Frontal cortex (tissue), 4 donors: Measurements from ENCODE around the gene PLEKHA5. TPM values are rescaled to one million over a fixed set of nuclear protein-coding genes. Genes with fewer than 3 reads are reported as not detected.
"Not testable (repeated sequence)": the region's sequence is repeated elsewhere in the genome, so short reads cannot be mapped to it uniquely, and the experiment has no call there.

Experiments used
- DNase-seq, 2 donors: peaks; one replicate each; pipeline ENCODE4 v3.0.0; 2012; ENCODE audit warnings: low spot score in 2 of 2
- FAIRE-seq: peaks from 2 replicates; lab custom pipeline; 2012; peaks lifted over from hg19 to GRCh38; lab: Jason Lieb, UNC
- total RNA-seq: library from RNA; depleted of rRNA; stranded (reverse); fragments of >200 nt; gene quantifications from one replicate; pipeline ENCODE4 v1.2.3, GENCODE V29; 2014
- donor health status: control.
- donor health status: control.
- donor health status: control.

PLEKHA5 gene
- total RNA-seq, 1 donor from 2014 or later = 69.7 TPM

DNA sequence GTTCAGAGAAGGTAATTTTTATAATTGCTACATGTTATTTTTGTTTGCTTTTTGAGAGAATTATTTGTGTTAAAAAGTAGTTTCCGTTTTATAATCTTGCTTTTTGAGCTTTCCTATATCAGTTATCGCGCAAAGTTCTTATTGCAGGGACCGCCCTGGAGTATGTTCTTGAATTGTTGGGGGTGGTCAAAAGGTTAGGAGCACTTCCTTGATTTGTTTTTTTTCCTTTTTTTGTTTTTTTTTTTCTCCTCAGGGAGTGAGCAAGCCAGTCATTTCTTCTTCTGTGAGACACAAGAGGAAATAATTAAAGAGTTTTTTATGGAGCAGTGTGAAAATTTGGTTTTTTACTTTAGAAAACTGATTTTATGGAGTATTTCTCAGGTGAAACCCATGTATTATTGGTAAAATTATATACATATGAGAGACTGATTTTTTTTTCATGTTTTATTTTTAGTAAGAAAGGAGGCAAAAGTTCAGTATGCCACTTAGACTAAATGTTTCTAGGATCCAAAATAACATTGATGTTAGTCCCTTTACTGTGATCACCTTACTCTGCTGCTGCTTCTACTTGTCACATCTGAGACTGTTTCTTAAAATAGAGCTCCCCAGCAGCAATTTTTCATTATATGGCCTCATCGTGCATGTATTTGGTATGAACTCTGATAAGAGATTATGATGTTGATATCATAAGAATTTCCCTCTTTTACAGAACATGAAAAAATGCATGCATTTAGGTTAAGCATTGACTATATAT is 26.6 kb downstream of the PLEKHA5 start:
- FAIRE-seq (no peak), DNase-seq (no peak)

DNA sequence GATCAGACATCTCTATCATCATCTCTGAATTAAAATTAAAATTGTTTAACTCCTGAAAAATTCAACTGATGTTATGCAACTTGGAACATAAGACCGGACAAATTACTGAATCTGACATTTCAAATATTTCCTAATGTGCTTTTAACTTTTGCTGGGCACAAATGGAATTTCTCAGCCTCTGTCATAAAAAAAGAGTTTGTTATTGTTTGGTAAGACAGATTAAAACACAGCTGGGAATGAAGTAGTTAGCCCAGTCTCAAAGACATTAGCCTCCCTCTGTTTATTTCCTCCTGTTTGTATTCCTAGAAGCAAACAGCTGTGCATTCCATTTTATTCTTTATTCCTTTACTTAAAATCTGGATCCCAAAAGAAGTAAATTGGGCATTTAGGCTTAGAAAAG is 29.4 kb downstream of the PLEKHA5 start:
- DNase-seq = no peak

GRCh38 chr12:19161216-19161615 is 31.7 kb downstream of the PLEKHA5 start:
- FAIRE-seq (no peak), DNase-seq (no peak)

More for the DNA sequence above, 29.4 kb downstream of the PLEKHA5 start:
- no peak for FAIRE-seq

- DNase-seq (no peak), FAIRE-seq (no peak)
Observed at GRCh38 chr12:19165451-19165850, 35.9 kb downstream of the PLEKHA5 start.

GRCh38 chr12:19166387-19166786 is 36.9 kb downstream of the PLEKHA5 start:
- DNase-seq = no peak
- no peak for FAIRE-seq

GRCh38 chr12:19166956-19167355 is 37.4 kb downstream of the PLEKHA5 start:
- FAIRE-seq (no peak), DNase-seq (no peak)

DNA sequence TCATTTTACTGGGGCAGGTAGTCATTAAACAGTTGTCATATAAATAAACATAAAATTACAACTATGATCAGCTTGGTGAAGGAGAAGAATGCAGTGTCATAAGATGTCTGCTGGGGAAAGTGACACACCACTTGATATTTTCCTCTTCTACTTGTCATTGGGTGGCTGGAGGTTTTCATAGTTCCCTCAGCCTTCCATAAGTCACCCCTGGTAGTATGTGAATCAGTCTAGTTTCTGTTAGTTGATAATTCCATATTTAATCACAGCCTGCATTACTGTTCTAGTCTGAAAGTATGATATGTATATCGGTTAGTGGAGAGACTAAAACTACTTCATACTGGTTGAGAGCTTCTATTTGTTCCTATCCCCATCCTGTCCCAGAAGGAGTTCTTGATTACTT is 38.2 kb downstream of the PLEKHA5 start:
- FAIRE-seq = no peak

DNA sequence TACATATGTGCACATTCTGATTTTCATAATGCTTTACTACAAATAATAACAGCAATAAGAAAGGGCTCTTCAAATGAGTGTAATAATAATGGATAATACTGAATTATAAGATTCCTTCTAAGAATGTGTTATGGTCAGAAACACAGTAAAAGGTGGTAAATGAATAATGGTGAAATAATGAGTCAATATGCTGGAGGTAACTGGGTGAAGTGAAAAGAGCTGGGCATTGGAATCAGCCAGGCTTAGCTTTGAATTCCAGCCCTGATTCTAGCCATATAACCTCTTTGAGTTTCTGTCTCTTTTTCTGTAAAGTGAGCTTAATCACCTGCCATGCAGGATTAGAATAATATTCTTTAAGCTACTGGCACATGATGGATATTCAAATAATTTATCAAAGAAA is 39.1 kb downstream of the PLEKHA5 start:
- no peak for FAIRE-seq

More for the DNA sequence above, 38.2 kb downstream of the PLEKHA5 start:
- DNase-seq = no peak

DNA sequence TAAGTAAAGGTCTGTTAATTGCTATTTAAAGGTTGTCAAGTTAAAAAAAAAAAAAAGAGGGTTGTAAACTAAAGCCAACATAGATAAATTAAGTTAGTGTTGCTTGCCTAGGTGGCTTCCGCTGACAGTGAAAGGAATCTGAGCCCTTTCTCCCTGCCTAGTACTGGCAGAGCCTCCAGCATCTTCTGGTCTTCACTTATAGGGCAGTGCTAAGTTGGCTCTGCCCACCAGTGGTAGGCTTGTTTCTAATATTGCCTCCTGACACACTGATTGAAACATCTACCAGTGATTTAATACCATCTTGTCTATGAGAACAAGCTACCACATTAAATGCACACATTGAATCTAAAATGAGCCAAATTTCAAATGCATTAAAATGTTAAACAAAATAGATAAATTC is 39.7 kb downstream of the PLEKHA5 start:
- FAIRE-seq (no peak), DNase-seq (no peak)

More for the DNA sequence above, 39.1 kb downstream of the PLEKHA5 start:
- no peak for DNase-seq

DNA sequence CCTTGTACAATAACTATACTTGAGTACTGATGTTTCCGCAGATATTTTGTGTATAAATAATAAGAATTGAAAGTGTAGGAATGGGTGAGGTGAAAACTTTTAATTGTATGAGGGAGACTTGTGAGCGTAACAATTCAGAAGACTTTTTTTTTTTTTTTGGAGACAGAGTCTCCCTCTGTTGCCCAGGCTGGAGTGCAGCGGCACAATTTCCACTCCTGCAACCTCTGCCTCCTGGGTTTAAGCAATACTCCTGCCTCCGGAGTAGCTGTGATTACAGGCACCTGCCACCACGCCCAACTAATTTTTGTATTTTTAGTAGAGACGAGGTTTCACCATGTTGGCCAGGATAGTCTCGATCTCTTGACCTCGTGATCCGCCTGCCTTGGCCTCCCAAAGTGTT is 40.8 kb downstream of the PLEKHA5 start:
- not testable (repeated sequence) for FAIRE-seq, DNase-seq

GRCh38 chr12:19171731-19172130 is 42.2 kb downstream of the PLEKHA5 start:
- DNase-seq (no peak), FAIRE-seq (no peak)

- no peak for FAIRE-seq
- DNase-seq = no peak
Observed at GRCh38 chr12:19177754-19178153, 48.2 kb downstream of the PLEKHA5 start.

GRCh38 chr12:19179986-19180385 is 50.5 kb downstream of the PLEKHA5 start:
- no peak for DNase-seq
- no peak for FAIRE-seq

DNA sequence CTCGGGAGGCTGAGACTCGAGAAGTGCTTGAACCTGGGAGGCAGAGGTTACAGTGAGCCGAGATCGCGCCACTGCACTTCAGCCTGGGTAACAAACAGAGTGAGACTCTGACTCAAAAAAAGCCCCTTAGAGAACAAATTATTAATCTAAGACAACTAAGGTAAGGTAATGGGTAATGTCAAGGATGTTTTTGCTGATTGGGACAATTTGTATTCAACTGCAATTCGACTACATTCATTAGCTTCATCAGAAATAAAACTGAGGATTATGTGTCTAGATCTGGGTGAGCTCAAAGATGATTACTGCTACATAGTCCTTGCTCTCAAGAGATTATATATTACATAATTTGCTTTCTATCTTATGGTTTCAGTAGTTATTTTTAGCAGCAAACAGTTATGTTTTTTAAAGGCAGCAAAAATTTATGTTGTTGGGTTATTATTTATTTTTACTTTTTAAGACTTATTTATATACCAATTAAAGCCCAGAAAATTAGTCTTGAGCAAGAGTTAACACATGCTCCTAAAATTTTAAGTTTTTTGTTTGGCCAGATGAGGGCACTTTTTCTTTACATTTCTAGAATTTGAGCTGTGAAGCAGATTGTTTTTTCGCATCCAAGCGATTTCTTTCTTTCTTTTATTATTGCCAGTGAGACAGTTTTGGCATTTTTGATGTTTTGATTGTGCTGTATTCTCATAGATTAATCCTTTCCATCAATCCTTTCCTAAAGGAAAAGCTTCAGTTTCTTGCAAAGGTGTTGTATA is 52.3 kb downstream of the PLEKHA5 start:
- FAIRE-seq = peak; percentile 85
- no peak for DNase-seq

DNA sequence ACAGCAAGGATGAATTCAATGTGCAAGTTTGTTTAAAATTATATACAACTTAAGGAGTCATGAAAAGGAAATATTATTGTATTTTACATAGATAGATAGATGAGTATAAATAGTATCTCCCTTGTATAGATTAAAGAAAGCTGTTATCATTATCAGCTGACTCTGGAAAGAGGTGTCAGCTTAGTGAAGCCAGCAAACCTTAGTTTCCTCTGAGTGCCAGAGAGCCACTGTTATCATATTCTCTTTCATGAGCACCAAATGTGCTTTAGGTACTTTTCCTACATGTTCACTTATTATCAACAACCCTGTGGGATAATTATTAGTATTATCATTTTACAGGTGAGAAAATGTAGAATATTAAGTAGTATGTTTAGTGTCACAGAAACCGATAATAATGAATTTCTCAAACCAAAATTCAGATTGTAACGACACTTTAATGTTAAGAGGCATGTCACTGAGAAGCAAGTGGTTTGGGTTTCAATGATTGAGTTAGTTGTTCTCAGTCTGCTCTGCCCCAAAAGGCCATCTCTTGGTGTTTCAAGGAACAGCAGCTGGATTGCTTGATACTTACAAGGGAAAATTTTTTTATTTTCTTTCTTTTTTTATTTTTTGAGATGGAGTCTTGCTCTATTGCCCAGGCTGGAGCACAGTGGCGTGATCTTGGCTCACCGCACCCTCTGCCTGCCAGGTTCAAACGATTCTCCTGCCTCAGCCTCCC is 53.7 kb downstream of the PLEKHA5 start:
- FAIRE-seq (no peak), DNase-seq (no peak)

DNA sequence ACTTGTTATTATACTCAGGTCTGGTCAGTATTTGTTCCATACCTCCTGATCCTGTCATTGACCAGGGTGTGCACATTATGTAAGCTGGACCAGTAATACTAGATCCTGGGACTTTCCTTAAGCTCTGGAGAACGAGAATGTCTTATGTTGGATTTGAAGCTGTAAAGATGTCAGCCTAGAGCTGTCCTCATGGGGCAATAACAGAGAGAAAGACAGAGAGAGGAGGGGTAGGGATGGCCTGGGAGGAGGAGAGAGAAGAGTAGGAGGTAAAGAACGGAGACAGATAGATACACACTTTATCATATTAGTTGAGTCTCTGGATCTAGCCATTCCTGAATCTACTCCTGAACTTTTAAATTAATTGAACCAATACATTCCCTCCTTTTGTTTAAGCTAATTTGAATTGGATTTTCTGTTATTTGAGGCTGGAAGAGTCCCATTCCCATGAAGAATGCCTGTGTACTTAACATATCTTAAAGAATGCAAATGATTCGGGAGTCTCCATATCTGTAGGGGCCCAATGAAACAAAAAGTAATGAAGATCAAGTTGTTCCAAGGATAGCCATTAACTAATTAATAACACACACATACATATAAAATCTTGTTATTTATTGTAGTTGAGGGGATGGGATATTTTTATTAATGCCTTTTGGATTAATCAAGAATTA is 55.9 kb downstream of the PLEKHA5 start:
- DNase-seq = no peak
- no peak for FAIRE-seq

DNA sequence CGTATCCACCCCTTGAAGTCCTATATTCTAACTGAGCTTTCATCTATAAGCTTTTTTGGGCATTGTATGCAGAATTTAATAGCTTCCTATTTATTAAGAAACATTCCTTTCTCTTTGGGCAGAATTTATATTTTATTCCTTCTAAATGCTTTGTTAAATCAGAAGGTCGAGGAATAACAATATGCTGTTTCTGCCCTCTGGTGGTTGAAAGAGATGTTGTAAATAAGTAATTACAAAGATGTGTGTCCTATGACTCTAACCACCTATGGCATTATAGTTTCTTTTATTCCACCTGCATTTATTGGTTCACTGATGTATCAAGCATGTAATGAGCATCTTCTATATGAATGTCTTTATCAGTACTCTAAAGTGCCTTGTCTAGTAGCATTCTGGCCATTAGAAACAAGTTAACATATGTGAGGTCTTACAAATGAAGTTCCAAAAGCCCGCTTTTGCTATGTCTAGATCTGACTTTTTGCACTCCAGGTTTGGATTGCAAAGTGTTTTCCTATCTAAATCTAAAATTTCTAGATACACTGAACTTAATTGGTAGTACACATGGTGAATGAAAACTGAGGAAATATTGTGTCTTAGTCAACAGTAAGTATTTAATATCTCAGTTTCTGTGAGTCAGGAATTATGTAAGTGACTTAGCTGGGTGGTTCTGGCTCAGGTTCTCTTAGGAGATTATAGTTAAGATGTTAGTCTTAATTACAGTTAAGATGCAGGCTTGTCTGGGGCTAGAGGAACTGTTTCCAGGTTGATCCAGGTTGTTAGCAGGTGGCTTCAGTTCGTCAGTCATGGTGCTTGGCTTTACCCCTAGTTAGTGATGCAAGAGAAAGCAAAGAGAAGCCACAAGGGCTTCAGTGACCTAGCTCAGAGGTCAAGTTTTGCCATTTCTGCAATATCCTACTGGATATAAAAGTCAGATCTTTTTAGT is 57.5 kb downstream of the PLEKHA5 start:
- peak; percentile 75 for FAIRE-seq
- peak; percentile 7 to 23 for DNase-seq

- DNase-seq = no peak
- FAIRE-seq = no peak
Observed at GRCh38 chr12:19189522-19189921, 60.0 kb downstream of the PLEKHA5 start.
